GM12864 (cell line): ENCODE measurements around the gene TLL1.

Experiments
- DNase-seq: peaks from one replicate; pipeline ENCODE4 v3.0.0-alpha.2; 2011; ENCODE audit warnings: low read depth
- H3K4me3 ChIP-seq: 2 replicates; pipeline ENCODE4 v1.5.1; 2011; ENCODE audit warnings: mild to moderate bottlenecking, low read depth, low read length, control low read depth
- TF ChIP-seq, protein P1 (sequence below): IDR thresholded peaks from 2 replicates; pipeline ENCODE4 v1.5.1; 2011; ENCODE audit warnings: low read depth, mild to moderate bottlenecking, moderate library complexity, low read length, control low read depth, inconsistent platforms; ENCODE audit errors: missing control alignments

Gene TLL1

DNA sequence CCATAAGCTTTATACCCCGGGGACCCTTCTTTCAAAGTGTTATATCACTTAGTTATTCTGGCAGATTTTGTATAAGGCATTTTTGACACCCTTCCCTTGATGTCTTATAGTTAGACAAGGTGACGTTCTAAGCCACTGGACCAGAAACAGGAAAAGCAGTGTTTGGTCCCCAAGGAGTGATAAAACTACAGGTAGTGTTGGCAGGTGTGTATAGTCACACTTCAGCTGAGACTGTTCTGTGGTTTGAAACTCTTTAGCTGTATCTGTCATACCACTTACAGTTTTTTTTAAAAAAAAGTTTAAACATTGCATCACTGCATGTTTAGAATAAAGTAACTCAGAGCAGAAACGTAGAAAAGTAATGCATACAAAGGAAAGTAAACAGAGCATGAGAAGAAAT, 48.5 kb downstream of the TLL1 start:
- TF ChIP-seq, protein P1, sequence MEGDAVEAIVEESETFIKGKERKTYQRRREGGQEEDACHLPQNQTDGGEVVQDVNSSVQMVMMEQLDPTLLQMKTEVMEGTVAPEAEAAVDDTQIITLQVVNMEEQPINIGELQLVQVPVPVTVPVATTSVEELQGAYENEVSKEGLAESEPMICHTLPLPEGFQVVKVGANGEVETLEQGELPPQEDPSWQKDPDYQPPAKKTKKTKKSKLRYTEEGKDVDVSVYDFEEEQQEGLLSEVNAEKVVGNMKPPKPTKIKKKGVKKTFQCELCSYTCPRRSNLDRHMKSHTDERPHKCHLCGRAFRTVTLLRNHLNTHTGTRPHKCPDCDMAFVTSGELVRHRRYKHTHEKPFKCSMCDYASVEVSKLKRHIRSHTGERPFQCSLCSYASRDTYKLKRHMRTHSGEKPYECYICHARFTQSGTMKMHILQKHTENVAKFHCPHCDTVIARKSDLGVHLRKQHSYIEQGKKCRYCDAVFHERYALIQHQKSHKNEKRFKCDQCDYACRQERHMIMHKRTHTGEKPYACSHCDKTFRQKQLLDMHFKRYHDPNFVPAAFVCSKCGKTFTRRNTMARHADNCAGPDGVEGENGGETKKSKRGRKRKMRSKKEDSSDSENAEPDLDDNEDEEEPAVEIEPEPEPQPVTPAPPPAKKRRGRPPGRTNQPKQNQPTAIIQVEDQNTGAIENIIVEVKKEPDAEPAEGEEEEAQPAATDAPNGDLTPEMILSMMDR = no peak
- H3K4me3 ChIP-seq = no peak overlapping the region
- no peak for DNase-seq

DNA sequence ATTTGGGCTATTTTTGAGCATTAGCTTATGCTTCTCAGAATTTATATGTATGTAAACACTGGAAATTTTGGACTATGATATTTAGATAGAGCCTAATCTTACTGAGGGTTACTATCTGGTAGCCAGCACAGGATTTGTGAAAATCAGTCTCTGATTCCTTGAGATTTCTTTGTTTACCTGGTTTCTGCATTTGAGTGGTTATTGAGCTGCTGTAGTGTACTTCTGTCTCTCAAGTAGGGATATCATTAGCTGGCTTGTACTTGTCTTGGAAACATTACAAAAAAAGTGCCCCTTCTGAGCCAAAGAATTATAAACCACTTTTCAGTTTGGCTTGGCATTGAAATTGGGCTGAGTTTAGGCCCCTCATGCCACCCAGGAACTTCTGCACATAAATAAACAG, 49.7 kb downstream of the TLL1 start:
- H3K4me3 ChIP-seq = no peak overlapping the region
- TF ChIP-seq, protein P1 = no peak
- DNase-seq = no peak

DNA sequence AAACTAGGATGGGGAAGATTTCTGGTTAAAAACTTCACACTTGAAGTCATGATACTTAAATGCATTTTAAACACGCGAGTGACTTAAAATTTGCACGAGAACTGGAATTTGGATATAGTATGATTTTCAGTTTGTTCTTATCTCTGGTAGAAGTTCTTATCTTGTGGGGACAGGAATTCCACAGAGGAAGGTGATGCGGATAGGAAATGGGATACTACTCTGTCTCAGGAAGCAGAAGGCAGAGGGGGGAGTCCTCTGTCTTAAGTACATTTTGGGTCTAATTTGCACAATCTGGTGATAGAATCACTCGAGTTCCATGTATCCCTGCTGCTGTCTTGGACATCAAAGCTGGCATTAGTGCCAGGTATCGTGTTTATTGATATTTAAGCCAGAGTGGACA, 53.3 kb downstream of the TLL1 start:
- TF ChIP-seq, protein P1 = no peak

DNA sequence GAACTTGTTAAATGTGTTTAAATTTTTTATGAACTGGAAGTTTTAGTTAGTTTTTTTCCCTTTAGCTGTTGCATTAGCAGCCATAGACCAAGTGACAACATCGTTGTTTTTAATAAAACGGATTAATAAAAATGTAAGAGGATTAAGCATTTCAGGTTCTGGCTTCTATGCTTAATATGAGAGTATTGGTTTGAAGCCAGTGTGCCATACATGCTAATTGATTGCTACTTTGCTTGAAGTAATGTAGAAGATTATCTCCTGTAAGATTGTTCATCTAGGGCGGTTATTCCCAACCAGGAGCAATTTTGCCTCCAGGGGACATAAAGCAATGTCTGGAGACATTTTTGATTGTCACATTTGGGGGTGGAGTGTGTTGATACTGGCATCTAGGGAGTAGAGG, 54.3 kb downstream of the TLL1 start:
- no peak overlapping the region for H3K4me3 ChIP-seq
- TF ChIP-seq, protein P1 = no peak
- no peak for DNase-seq

More for the DNA sequence above, 53.3 kb downstream of the TLL1 start:
- no peak overlapping the region for H3K4me3 ChIP-seq
- no peak for DNase-seq

DNA sequence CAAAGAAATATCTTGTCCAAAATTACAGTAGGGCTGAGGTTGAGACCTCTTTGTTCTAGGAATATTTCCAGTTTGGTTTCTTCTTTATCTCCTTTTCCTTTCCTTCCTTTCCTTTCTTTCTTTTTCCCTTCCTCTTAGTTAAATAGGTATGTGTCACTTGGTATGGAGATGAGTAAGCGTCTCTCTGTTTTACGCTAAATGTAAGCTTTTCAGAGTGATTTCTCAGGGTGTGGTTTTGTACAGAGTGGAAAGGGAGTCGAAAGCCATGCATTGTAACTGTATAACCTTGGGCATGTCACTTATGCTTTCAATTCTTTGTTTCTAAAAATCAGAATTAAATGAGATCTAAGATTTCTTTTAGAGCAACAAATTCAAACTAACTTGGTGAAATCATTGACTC, 54.8 kb downstream of the TLL1 start:
- no peak overlapping the region for H3K4me3 ChIP-seq
- TF ChIP-seq, protein P1 = no peak
- DNase-seq = no peak

DNA sequence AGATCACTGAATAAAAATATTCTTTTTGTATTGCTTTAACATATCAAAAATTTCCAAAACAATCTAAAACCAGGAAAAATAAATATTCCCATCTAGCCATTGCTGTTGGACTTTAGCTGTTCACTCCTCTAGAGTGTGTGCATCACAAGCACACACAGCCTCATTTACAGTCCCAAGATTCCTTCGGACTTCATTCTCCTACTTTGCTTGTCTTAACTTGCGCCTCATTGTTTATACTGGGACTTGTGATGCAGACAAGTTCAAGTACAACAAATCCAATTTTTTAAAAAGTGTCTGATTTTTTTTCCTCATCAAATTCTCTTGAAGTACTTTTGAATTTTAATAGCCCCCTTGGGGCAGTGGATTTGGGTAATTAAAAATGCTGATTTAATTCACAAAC, 55.6 kb downstream of the TLL1 start:
- DNase-seq = no peak
- TF ChIP-seq, protein P1 = no peak
- H3K4me3 ChIP-seq = no peak overlapping the region

DNA sequence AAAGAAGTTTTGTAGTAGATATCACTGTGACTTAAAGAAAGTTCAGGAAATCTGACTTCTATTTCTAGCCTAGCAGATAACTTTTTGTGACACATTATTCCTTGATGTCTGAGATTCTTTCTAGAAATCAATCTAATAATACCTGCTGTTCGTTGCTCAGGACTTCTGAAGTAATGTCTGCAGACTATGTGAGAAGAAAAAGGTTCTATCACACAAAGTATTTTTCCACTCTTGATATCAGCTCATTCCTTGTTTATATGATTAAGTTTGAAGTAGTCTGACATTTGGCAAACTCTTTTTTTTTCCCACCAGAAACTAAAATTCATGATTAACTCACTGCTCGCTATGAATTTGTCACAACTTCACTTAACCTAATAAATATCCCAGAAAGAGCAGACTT, 56.6 kb downstream of the TLL1 start:
- TF ChIP-seq, protein P1 = no peak
- DNase-seq = no peak
- no peak overlapping the region for H3K4me3 ChIP-seq
